Kidney glomerular epithelial cell (primary cell): ENCODE results near the gene NPEPPS.
A peak's percentile ranks its signal among the peaks of the same experiment; 100 is the strongest.
"Not testable (repeated sequence)": the region's sequence is repeated elsewhere in the genome, so short reads cannot be mapped to it uniquely, and the experiment has no call there.

ENCODE experiments used
- DNase-seq: peaks from one replicate; lab custom pipeline; 2025; lab: John Stamatoyannopoulos, UW

NPEPPS gene

DNA sequence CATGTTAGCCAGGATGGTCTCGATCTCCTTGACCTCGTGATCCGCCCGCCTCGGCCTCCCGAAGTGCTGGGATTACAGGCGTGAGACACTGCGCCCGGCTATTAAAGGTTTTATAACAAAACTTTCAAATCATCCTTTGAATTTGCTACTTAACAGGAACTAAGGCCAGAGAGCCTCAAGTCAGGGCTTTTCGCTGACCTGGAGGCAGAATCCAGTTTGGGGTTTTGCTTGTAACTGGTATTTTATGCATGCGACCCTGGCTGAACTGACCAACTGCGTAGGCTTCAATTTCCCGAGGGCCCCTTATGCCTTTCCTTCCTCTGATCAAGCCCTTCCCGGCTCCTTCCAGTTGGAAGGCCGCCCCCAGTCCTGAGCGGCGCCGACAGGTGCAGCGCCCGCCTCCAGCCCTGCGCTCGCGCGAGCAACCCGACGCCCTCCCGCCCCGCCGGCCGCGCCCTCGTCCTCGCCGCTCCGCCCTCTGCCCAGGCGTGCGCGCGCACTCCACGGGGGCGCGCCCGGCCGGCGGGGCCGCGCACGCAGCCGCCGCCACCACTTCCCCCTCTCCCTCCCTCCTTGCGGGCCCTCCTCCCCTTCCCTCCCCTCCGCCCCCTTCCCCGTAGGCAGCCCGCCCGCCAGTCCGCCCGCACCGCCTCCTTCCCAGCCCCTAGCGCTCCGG is at the start of gene NPEPPS:
NPEPPS (plus strand) TSS at position 552 of the 676 bp plus-strand sequence. CDS start 193 bp downstream, outside the sequence.
- DNase-seq, result peak; percentile 62

DNA sequence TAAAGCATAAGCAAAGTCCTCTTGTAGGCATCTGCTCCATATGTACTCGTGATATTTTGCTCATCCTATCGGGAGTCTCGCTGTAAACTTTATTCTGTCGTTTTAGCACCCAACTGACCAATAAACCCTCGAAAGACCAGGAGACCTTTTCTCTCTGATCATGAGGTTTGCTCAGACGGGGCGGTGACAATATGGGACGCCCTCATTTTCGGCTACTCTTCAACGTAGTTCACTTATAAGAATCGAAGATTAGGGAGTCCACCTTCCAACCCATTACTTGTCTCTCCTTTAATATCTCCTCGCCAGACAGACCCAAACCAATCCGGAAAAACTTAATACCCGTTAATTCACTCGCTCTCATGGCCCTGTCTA is 39.1 kb upstream of the NPEPPS start:
- DNase-seq, result not testable (repeated sequence)

DNA sequence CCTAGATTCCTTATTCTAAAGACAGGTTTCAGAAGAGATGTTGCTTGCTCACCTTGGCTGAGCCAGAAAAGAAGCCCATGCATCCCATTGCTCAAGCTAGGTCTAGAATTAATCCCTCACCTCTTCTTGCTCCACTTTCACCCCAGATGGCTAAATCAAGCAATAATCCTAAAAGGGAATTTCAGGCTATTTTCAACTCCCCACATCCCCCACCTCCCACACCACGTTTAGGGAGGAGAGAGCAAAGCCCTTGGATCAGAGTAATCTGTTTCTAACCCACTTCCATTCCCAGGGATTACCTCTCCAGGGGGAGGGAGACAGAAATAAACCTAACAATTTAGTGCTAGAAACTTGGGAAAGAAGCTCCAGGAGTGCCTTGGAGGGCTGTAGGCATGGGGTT is 31.8 kb upstream of the NPEPPS start:
- not testable (repeated sequence) for DNase-seq

GRCh38 chr17:47499494-47499893 is 31.4 kb upstream of the NPEPPS start:
- DNase-seq, result not testable (repeated sequence)

DNA sequence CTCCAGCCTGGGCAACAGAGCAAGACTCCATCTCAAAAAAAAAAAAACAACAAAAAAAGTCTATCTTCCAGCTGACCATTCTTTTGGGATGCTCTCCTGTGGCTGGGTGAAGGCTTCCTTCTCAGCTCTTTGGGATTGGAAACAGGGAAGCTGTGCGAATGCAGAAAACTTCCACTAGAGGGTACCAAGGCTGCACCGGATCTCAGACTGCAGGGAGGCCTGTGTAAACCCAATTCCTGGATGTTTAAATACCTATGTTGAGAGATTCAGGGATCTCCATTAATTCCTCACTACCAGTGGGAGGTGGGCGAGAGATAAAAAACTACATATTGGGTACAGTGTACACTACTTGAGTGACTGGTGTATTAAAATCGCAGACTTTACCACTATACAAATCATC is 30.3 kb upstream of the NPEPPS start:
- peak; percentile 13 for DNase-seq

- DNase-seq, result peak; percentile 67
These were observed 28.7 kb upstream of the NPEPPS start for GRCh38 chr17:47502122-47502731.

DNA sequence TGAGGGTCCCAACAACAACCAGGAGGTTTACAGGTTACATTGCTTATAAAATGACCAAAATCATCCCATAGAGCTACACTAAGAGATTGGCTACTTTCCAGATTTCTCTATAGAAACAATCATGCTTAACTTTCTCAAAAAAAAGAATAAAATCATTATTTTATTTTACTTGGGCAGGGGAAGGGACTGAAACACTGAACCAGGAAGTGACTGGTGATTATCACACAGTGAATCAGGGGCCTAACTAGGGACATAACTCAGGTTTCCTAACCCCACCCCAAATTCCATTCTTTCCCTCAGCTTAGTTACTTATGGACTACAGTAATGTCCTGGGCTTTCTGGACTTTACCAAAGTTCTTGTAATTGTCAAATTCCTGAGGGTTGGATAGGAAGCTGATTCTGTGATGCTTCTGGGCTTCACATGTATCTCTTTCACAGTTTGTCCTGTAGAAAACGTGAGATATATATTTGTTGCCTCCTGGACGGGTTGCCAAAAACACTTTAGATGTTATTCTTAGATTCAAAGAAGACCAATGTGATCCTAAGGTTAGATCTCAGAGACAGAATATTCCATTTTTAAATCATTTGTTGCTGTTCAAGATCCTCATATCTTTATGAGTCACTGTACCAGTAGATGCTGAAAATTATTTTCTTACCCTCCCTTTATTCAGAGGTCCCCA is 28.0 kb upstream of the NPEPPS start:
- DNase-seq, result peak; percentile 67

- DNase-seq, result not testable (repeated sequence)
These were observed 19.2 kb upstream of the NPEPPS start for GRCh38 chr17:47511701-47512146.

- DNase-seq, result not testable (repeated sequence)
These were observed 17.6 kb upstream of the NPEPPS start for GRCh38 chr17:47513301-47513700.

DNA sequence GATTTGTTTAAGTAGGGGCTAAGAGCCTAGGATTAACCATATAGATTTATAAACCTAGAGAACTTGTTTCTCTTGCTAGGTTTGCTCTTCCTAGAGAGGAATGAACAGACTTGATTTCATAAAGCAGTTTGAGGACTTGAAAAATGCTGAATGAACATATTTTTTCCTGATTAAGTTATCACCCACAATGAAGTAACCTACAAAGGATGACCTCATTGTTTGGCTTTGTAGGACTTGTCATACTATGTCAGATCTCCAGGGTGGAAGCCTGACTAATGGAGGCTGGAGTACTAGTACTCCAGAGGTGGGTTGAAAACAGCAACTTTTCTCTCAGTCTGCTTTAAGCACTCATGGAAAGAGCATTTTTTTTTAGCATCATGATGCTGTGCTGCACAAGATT is 12.0 kb upstream of the NPEPPS start:
- DNase-seq, result not testable (repeated sequence)

GRCh38 chr17:47519365-47519764 is 11.5 kb upstream of the NPEPPS start:
- not testable (repeated sequence) for DNase-seq

DNA sequence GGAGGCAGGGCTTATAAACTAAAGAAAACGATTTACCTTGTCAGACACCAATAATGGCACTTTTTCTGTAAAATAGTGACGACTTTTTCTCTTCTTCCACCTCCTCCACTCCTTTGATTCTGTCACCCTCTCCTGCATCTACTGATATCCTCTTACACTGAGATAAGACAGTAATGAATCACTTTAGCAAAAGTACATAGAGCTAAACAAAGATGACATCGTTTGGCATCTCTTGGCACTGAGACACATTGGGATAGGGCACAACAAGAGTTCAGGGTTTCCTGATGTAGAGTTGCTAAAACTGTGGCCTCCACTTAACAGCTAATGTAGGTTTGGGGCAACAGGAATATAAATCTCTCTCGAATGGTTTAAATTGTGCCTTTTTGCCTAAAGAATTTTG is 10.6 kb upstream of the NPEPPS start:
- not testable (repeated sequence) for DNase-seq

DNA sequence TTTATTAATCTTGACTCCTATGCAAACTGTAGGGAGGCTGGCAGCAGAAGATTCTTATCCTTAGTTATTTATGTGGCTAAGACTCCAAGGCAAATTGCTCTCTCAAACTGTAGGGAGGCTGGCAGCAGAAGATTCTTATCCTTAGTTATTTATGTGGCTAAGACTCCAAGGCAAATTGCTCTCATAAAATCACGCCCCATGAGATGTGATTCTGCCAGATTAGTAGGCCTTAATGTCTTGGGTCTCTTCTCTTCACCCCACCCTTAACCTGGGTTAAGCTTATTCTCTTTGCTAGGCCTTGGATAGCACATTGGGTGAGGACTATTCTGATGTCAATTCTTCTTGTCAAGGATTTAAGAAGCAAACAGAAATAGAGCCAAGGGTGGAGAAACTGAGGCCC is 9.5 kb upstream of the NPEPPS start:
- DNase-seq, result not testable (repeated sequence)

DNA sequence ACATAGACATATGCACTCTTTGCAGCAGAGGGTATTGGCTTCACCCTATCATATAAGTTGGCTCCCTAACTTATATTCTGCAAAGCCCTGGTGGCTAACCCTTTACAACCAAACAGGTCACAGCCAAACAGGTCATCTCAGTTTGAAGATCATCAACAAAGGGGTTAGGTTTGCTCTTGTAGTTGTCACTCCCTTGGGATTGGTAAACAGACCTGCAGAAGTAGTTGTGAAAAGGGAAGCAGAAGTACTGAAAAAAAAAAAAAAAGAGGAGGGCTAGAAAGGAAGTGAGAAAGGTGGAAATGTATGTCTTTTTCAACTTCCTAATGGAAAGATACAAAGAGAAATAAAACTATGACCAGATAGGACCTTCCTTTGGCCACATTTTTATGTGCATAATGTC is 8.6 kb upstream of the NPEPPS start:
- not testable (repeated sequence) for DNase-seq

GRCh38 chr17:47531233-47531820 is 419 bp downstream of the NPEPPS start:
- DNase-seq, result not testable (repeated sequence)

DNA sequence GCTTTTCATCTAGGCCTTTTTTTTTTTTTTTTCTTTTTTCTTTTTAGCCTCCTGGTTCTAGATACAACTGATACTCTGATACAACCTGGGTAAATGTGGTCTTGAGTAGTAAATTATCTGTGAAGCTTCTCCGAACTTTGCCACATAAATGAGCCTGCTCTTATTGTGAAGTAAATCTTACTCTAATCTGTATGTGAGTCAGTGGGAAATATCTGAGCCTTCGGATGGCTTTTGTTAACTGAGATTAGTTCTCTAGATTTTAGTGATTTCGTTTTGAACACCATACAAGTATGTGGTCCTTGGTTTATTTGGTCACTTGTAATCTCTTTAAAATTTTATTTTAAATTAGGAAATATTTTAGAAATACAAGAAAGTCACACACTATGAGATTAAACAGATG is 8.2 kb downstream of the NPEPPS start:
- not testable (repeated sequence) for DNase-seq

- DNase-seq, result not testable (repeated sequence)
These were observed 10.8 kb downstream of the NPEPPS start for GRCh38 chr17:47541676-47542075.

DNA sequence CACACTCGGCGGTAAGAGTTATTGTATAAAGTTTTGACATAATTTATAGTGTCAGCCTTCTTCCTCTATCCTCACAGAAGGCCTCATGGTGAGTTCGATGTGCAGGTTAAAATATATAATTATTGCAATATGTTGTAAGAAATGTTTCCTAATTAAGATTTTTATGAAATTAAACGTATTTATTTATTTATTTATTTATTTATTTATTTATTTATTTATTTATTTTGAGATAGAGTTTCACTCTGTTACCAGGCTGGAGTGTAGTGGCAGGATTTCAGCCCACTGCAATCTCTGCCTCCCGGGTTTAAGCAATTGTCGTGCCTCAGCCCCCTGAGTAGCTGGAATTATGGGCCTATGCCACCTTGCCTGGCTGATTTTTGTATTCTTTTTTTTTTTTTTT is 13.4 kb downstream of the NPEPPS start:
- not testable (repeated sequence) for DNase-seq

DNA sequence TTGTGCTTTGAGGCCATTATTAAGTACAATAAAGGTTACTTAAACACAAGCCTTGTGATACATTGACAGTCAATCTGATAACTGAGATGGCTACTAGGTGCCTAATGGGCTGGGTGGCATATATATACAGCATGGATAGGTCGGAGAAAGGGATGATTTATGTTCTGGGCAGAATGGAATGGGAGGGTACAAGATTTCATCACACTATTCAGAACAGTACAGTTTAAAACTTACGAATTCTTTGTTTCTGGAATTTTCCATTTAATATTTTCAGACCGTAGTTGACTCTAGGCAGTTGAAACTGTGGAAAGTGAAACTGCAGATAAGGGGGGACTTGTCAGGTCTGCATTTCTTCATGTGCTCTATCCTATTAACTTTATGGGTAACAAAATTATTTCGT is 23.8 kb downstream of the NPEPPS start:
- DNase-seq, result not testable (repeated sequence)

GRCh38 chr17:47556108-47556507 is 25.2 kb downstream of the NPEPPS start:
- not testable (repeated sequence) for DNase-seq

- DNase-seq, result not testable (repeated sequence)
These were observed 29.7 kb downstream of the NPEPPS start for GRCh38 chr17:47560517-47561043.

DNA sequence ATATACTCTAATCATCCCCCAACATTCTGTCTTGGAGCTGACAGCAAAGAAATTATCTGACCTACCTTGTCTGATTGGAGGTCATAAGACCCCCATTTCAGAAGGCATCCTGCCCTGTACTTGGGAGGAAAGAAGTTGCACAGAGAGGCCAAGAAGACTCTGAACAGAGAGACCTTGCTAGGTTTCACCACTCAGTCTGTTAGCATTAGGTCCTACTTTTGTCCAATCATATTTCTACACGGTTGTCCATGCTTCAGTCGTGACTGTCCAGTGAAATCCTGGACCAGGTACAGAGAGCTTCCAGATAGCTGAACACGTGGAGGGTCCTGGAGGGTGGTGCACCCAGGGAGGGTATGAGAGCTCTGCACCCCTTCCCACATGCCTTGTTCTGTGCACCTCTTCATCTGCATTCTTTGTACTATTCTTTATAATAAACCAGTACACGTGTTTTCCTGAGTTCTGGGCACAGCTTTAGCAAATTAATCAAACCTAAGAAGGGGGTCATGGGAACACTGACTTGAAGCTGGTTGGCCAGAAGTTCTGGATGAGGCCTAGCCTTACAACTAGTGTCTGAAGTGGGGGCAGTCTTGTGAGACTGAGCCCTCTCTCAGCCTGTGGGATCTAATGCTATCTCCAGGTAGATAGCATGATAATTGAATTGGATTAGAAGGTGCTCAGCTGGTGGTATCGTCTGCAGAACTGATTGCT is 30.9 kb downstream of the NPEPPS start:
- DNase-seq, result not testable (repeated sequence)
